Measurements from ENCODE around the gene GRID2.

DNA sequence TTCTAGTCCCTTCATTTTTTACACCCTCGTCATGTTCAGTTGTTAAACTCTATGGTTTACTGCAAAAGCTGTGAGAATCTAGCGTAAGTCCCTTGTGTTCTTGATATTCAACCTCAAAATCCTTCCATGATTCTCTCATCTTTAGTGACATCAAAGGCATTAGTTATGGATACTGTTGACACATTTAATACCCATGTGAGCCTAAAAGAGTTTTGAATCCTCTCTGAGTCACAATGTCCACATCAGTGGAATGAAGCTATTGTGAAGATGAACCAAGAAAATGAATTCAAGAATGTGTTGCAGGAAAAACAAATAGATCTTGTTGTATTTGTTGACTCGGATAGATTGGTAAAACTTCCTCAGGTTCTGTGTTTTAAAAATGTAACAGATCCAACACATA, 1130.1 kb downstream of the GRID2 start:
- TF ChIP-seq, protein P1, sequence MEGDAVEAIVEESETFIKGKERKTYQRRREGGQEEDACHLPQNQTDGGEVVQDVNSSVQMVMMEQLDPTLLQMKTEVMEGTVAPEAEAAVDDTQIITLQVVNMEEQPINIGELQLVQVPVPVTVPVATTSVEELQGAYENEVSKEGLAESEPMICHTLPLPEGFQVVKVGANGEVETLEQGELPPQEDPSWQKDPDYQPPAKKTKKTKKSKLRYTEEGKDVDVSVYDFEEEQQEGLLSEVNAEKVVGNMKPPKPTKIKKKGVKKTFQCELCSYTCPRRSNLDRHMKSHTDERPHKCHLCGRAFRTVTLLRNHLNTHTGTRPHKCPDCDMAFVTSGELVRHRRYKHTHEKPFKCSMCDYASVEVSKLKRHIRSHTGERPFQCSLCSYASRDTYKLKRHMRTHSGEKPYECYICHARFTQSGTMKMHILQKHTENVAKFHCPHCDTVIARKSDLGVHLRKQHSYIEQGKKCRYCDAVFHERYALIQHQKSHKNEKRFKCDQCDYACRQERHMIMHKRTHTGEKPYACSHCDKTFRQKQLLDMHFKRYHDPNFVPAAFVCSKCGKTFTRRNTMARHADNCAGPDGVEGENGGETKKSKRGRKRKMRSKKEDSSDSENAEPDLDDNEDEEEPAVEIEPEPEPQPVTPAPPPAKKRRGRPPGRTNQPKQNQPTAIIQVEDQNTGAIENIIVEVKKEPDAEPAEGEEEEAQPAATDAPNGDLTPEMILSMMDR (IDR thresholded peaks at IDR 0.05) = no peak
- no peak for TF ChIP-seq EP300 (IDR thresholded peaks at IDR 0.05; ENCODE audit: low read depth)
- TF ChIP-seq POLR2AphosphoS5 (IDR thresholded peaks at IDR 0.05) = no peak

All from transverse colon (tissue), 4 donors.